GM21367 (cell line): ENCODE data around the gene PSTPIP1.

ENCODE experiments used
- ATAC-seq: cut with Tn5 transposase; IDR thresholded peaks from one replicate; pipeline ENCODE4 v1.9.1; 2021; ENCODE audit not compliant: unreplicated experiment

The PSTPIP1 gene

GRCh38 chr15:77028451-77029165 is 33.7 kb downstream of the PSTPIP1 start:
- no peak for ATAC-seq

DNA sequence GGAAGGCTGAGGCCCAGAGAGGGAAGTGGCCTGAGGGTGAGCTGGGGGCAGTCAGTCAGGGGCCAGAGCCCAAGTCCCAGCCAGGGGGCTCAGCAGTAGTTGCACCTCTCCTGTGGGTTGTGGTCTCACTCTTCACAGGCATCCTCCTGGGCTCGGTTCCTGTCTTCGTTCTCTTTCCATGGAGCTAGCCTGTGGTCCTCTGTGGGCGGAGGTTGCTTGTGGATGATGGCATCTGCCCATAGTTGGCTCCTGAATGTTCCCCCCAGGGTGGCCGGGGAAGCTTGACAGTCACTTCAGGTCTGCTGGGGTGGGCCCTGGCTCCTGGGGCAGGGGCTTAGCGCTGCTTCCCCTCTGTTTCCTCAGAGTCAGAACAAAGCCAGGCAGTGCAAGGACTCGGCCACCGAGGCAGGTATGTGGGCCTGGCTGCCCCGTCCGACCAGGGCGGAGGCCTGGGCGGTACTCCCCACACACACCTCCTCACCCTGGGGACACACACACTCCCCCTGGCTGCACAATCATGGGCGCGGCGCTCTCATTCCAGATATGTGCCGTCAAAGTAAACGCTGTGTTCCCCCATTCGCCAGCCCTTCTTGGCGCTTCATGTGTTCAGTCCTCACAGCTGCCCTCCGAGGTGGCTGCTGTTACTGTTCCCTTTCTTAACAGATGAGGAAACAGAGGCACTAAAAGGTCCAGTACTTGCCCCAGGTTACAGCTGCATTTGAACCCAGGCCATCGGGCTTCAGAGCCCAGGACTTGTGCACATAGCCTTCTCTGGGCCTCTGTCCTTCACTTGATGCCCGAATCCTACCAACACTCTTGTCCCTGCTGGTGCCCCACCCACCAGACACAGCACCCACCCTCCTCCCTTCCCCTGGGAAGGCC is 34.5 kb downstream of the PSTPIP1 start:
- ATAC-seq: no peak

DNA sequence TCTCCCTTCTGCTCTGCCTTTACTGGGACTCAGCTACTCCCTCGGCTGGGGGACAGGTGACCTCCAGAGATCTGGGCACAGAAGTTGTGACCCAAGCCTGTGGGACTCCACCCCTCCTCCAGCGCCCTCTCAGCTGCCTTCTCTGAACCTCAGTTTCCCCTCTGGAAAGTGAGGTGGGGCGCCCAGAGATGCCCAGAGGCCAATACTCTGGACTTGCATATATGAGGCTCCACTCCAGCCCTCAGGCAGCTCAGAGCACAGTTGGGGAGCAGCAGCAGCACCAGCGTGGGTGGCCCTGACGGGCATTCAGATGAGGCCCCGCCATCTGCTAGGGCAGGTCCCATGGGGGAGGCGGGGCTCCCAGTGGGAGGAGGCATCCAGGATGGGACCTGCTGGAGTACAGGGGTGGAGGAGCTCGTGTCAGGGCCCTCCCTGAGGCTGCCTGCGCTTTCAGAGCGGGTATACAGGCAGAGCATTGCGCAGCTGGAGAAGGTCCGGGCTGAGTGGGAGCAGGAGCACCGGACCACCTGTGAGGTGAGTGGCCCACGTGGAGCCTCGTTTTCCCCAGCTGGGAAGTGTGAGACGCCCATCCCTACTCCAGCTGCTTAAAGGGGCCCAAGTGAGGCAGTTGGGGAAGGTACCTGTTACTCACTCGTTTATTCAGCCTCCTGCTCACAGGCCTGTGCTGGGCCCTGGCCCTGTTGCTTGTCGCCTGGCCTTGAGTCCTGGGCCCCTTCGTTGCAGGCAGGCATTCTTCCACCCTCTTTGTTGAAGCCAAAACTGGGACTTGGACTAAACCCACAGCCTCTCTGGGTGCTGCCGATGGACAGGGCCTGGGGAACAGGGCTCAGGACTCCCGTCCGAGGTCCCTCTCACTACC is 35.4 kb downstream of the PSTPIP1 start:
- no peak for ATAC-seq

DNA sequence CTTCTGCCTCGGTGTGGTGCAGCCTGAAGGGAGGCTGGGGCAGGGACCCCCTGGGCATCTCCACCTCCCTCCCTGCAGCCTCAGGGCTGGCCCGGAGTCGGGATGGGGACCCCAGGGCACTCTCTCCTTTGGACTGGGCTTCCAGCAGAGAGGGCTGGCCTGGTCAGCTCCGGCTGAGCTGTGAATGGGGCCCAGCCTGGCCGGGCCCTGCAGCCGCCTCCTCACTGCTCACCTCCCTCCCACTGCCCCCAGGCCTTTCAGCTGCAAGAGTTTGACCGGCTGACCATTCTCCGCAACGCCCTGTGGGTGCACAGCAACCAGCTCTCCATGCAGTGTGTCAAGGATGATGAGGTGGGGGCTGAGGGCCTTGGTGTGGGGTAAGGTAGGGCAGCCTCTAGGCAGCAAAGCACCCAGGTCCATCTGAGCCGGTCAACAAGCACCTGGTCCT is 36.0 kb downstream of the PSTPIP1 start:
- no peak for ATAC-seq

DNA sequence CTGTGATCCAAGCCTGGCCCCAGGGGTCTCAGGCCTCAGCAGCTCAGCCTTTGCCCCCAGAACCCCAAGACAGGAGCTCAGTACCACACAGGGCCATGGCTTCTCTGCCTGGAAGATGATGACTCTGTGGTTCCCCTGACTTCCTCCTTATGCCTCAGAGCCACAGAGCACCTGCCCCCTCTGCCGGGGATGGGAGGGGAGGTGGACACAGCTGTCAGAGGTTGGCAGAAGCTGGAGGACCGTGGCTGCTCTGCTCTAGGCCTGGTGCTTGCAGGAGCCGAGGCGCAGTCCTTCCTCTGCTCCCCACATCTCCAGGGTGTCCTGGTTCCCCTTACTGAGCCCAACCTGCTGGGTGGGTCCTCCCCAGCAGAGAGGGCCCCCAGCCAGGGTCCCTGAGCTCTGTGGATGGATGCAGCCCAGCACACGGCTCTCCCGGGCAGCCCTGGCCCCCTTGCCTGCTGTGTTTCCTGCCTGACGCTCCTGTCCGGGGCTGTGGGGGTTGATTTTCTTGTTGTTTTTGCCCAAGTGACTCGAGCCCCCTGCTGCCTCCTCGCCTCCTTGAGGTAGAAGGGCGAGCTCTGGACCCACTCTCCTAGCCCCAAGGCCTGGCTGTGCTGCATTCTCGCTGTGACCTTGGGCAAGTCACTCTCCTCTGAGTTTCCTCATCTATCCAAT is 36.6 kb downstream of the PSTPIP1 start:
- ATAC-seq: no peak

DNA sequence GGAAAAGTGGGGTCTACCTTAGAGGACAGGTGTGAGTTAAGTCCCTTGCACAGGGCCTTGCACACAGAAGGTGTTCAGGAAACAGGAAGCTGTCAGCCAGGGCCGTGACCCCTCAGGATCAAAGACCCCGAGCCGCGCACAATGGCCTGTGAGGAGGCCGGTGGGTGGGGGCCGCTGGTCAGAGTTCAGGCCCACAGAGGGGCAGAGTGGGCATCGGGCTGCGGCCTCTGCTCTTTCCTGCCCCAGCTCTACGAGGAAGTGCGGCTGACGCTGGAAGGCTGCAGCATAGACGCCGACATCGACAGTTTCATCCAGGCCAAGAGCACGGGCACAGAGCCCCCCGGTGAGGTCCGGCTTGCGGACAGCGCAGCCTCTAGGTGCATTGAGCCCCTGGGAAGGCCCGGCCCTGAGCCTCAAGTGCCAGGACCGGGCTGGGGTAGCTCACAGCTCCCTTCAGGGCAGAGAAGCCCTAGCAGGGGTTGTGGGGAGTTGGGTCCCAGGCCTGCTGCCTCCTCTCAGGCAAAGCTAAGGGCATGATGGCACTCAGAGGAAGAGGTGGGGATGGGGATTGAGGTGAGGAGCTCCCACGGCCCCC is 37.2 kb downstream of the PSTPIP1 start:
- no peak for ATAC-seq

GRCh38 chr15:77032647-77033416 is 37.9 kb downstream of the PSTPIP1 start:
- ATAC-seq: no peak

DNA sequence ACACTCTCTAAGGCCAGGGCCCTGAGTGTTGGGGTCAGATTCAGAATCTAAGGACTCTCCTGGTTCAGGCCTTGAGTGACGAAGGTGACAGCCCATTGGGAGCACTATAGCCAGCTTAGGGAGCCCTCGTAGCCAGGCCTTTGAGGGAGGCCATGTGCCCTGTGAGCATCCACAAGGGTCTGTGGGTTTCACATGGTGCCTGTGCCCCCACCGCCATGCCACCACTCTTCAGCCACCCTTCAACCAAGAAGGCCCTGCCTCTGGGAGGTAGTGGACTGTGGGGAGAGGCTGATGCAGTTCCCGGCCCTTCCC is 38.4 kb downstream of the PSTPIP1 start:
- no peak for ATAC-seq

GRCh38 chr15:77033729-77034671 is 39.1 kb downstream of the PSTPIP1 start:
- no peak for ATAC-seq

DNA sequence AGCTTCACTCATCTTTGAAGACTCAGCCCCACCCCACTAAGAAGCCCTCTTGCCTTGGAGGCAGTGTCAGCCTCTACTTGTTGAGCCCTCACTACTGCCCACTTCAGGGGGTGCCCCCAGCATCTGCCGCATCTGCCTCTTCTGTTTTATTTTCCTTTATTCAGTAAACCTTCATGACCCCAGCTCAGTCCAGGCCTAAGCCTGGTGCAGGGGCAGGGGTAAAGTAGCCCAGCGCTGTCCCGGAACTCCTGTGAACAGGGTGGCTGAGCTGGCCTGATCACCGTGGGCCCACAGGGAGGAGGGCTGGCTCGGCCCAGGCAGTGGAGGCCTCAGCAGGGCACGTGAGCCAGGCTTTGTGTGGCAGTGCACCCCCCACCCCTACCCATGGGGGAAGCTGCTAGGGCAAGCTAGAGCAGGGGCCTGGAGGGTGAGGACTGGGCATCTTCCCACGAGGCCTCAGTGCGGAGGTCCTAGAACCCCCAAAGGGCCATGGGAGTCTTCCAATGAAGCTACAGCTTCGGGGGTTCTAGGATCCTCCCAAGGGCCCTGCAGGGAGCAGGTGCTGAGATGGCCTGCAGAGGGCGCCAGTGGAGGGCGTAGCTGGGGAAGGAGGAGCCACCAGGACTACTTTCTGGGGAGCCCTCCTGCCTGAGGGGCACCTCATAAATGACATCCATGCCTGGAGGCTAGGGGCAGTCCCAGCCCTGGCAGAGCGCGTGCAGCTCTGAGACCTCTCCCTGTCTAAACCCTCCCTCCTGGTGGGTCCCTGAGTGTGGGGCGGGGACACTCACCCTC is 40.0 kb downstream of the PSTPIP1 start:
- ATAC-seq: no peak

GRCh38 chr15:77035584-77035983 is 40.7 kb downstream of the PSTPIP1 start:
- no peak for ATAC-seq

DNA sequence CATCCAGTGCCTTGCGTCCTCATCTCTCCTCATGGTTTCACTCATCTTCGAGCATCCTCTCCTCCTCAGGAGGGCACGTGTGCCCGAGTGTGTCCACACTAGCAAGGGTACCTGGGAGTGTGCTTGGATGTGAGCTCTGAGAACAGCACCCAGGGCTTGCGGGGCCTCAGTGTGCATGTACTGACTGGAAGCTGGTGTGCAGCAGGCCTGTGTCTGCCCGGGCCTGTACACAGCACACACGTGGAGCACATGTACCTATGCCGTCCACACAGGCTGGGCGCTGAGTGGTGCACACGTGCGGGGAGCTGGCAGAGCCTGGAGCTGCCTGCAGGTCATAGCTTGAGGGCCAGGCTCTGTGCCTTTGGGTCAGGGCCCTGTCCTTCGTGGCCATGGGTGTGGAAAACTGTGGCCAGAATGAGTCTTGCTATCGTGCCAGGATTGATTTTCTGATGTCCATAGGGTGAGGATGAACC is 41.1 kb downstream of the PSTPIP1 start:
- no peak for ATAC-seq

DNA sequence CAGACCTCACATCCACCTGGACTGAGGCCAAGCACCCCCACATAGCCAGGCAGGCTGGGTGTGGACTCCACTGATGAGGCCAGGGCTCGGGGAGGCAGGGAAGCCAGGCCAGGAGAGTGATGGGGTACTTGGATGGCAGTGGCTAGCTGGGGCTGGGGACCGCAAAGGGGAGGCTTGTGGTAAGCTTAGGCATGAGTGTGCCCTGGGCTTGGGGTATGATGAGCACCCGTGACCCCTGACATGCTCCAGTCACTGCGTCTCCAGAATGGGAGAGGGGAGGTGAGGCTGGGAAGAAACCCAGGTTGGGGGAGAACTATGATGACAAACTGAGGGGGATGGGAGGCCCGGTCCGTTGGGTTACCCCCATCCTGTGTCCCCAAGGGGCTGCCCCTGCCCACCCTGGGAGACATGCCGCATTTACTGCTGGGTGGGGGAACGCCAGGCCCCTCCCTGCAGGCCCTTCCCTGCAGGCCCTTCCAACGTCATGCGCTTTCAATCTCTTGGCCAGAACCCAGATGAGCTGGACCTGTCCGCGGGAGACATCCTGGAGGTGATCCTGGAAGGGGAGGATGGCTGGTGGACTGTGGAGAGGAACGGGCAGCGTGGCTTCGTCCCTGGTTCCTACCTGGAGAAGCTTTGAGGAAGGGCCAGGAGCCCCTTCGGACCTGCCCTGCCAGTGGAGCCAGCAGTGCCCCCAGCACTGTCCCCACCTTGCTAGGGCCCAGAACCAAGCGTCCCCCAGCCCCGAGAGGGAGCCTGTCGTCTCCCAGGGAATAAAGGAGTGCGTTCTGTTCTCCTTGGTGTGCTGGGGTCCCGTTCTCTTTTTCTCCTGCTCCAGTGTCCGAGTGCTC is 41.8 kb downstream of the PSTPIP1 start:
- no peak for ATAC-seq

- ATAC-seq: no peak
Measured at GRCh38 chr15:77037388-77038209, 42.7 kb downstream of the PSTPIP1 start.

GRCh38 chr15:77038312-77039216 is 43.6 kb downstream of the PSTPIP1 start:
- no peak for ATAC-seq
